Neutrophil (primary cell): ENCODE data around the gene SLC13A3.

Experiments
- H3K27ac ChIP-seq: fragments of 200-600 bp; sonication (generic); 2 replicates; pipeline ENCODE4 v1.5.1; 2016; ENCODE audit warnings: mild to moderate bottlenecking, moderate library complexity
- H3K27me3 ChIP-seq: fragments of 200-600 bp; sonication (generic); 2 replicates; pipeline ENCODE4 v1.6.0; 2016; ENCODE audit warnings: mild to moderate bottlenecking
- H3K36me3 ChIP-seq: fragments of 200-600 bp; sonication (generic); 2 replicates; pipeline ENCODE4 v1.5.1; 2017
- H3K4me1 ChIP-seq, 2 experiments: fragments of 200-600 bp in 1 of 2; sonication (generic) in 1 of 2; 1 replicate in 1 of 2; 2 replicates in 1 of 2; pipeline versions ENCODE4 v1.5.1 to v1.6.1; 2013 to 2016; ENCODE audit warnings: low read depth in 1 of 2, low read length in 1 of 2, mild to moderate bottlenecking in 1 of 2, moderate library complexity in 1 of 2; ENCODE audit not compliant: control insufficient read depth in 1 of 2, insufficient read depth in 1 of 2
- H3K4me3 ChIP-seq, 2 experiments: fragments of 200-600 bp in 1 of 2; sonication (generic) in 1 of 2; 1 replicate in 1 of 2; 2 replicates in 1 of 2; pipeline ENCODE4 v1.5.1; 2013 to 2016; ENCODE audit warnings: low read depth in 1 of 2, low read length in 1 of 2, mild to moderate bottlenecking in 1 of 2, moderate library complexity in 1 of 2
- H3K9me3 ChIP-seq: fragments of 200-600 bp; sonication (generic); 2 replicates; pipeline ENCODE4 v1.5.1; 2016
- CTCF ChIP-seq: fragments of 200-600 bp; sonication (generic); IDR thresholded peaks from 2 replicates; pipeline ENCODE4 v1.5.1; 2016; ENCODE audit warnings: antibody characterized with exemption

SLC13A3 gene

GRCh38 chr20:46549188-46549972 lies 101.9 kb downstream of the SLC13A3 start:
- peaks cover 25 to 28% of the 10 kb centered on the region in 2 experiments for H3K4me1 ChIP-seq

DNA sequence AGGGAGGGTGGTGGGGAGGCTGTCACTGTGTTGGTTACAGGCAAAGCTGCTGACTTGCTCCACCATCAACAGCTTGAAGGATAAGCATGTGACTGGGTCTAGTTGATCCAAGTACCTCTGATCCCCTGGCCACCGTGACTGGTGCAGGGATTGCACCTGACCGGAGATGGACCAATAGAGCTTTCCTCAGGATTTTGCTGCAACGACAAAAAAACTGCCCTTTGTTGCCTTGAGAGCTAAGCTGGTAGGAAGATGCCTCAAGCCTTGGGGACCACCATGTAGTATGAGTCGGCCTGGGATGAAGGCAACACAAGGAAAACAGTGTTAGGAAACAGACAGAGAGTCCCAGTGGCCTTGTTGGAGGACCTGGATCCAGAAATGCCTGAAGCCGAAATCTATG lies 102.6 kb downstream of the SLC13A3 start:
- TF ChIP-seq CTCF: no peak
- Histone ChIP-seq H3K9me3 (no peaks in the 10 kb centered on the region), H3K36me3 (no peaks in the 10 kb centered on the region), H3K27me3 (peaks cover 18% of the 10 kb centered on the region), H3K4me1 (peaks cover 30 to 34% of the 10 kb centered on the region in 2 experiments), H3K4me3 (no peak overlapping the region), H3K27ac (no peak overlapping the region)

More at GRCh38 chr20:46549188-46549972, 101.9 kb downstream of the SLC13A3 start:
- no peak for TF ChIP-seq CTCF
- peaks cover 18% of the 10 kb centered on the region for H3K27me3 ChIP-seq
- no peak overlapping the region for H3K27ac ChIP-seq
- no peaks in the 10 kb centered on the region for H3K36me3 ChIP-seq
- no peaks in the 10 kb centered on the region for H3K9me3 ChIP-seq
- H3K4me3 ChIP-seq: no peak overlapping the region

- Histone ChIP-seq H3K9me3 (no peaks in the 10 kb centered on the region), H3K27ac (no peak overlapping the region), H3K4me1 (peaks cover 31 to 37% of the 10 kb centered on the region in 2 experiments), H3K4me3 (no peak overlapping the region), H3K36me3 (no peaks in the 10 kb centered on the region), H3K27me3 (peaks cover 18% of the 10 kb centered on the region)
- no peak for TF ChIP-seq CTCF
Observed at GRCh38 chr20:46547995-46548394, 103.3 kb downstream of the SLC13A3 start.

DNA sequence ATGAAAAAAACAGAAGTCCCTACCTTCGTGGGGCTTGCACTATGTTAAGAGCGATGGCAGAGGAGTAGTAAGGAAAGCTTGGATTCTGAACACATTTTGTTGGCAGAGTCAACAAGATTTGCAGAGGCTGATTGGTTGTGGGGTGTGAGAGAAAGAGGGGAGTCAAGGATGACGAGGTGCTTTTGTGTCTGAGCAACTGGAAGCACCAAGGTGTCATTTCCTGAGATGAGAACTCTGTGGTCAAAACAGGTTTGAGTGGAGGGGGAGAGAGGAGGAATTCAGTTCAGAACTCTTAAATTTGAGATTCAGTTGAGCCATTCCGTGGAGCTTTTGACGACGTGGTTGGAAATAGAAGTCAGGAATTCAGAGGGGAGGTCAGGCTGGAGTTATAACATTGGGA lies 104.3 kb downstream of the SLC13A3 start:
- no peak overlapping the region for H3K27ac ChIP-seq
- peaks cover 18% of the 10 kb centered on the region for H3K27me3 ChIP-seq
- H3K4me1 ChIP-seq: peaks cover 33 to 37% of the 10 kb centered on the region in 2 experiments
- H3K9me3 ChIP-seq: no peaks in the 10 kb centered on the region
- TF ChIP-seq CTCF: no peak
- no peak overlapping the region for H3K4me3 ChIP-seq
- H3K36me3 ChIP-seq: no peaks in the 10 kb centered on the region

DNA sequence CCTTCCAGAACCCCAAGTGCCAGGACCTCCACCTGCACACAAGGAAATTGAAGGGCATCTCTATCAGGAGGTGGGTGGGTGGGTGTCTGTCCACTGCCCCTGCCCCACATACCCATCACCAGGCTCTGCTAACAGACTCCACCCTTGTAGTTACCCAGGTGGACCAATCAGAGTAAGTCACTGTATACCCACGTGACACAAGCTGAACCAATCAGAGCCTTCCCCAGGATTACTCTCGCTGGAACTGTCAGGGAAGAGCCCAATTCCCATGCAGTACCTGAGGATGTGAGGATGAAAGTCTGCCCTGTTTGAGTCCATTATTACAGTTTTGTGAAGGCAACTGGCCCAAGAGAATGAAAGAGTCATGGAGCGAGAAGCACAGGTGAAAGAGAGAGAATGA lies 105.0 kb downstream of the SLC13A3 start:
- peaks cover 18% of the 10 kb centered on the region for H3K27me3 ChIP-seq
- no peaks in the 10 kb centered on the region for H3K9me3 ChIP-seq
- peaks cover 33 to 37% of the 10 kb centered on the region in 2 experiments for H3K4me1 ChIP-seq
- no peak for TF ChIP-seq CTCF
- no peak overlapping the region for H3K4me3 ChIP-seq
- H3K27ac ChIP-seq: no peak overlapping the region
- H3K36me3 ChIP-seq: no peaks in the 10 kb centered on the region
